ENCODE data around the gene RNASEH2A. TPM values are rescaled to one million over a fixed set of nuclear protein-coding genes. Genes with fewer than 3 reads are reported as not detected.

Gene RNASEH2A
- total RNA-seq, 1 experiment from 2014 or later: 79.5 TPM

GRCh38 chr19:12763100-12763499, 43.3 kb upstream of the RNASEH2A start:
- H2BK120ac ChIP-seq (ENCODE audit: low read depth, low read length, poor library complexity, severe bottlenecking): no peak overlapping the region
- H3T11ph ChIP-seq (ENCODE audit: low read length): no peak overlapping the region
- H2BK12ac ChIP-seq (ENCODE audit: insufficient read length, low read depth, low read length): no peak overlapping the region
- no peak overlapping the region for H4K91ac ChIP-seq (ENCODE audit: insufficient read length, low read depth, low read length)
- no peak overlapping the region for H2BK5ac ChIP-seq (ENCODE audit: insufficient read length, low read length)
- no peaks in the 10 kb centered on the region for H3K27me3 ChIP-seq (ENCODE audit: insufficient read depth, low read length)
- H4K5ac ChIP-seq (ENCODE audit: insufficient read length, low read depth, low read length): no peak overlapping the region
- H3K4me2 ChIP-seq (ENCODE audit: insufficient read depth, insufficient read length, low read length): no peak overlapping the region
- H3K14ac ChIP-seq (ENCODE audit: insufficient read depth, low read length): no peak overlapping the region
- WGBS (ENCODE audit: extremely low coverage, insufficient read length, low lambda C conversion rate): no CpG with 5 or more reads among the region's 11 CpGs
- no peak overlapping the region for H3K56ac ChIP-seq (ENCODE audit: insufficient read length, low read depth, low read length)
- Mint-ChIP-seq H3K4me1 (peaks cover 2 to 12% of the 10 kb centered on the region in 2 experiments), H3K36me3 (ENCODE audit: insufficient read depth in 1 of 3, low read depth in 3 of 3) (peaks cover 28 to 58% (median 55%) of the 10 kb centered on the region in 3 experiments), H3K27me3 (ENCODE audit: low read depth) (no peaks in the 10 kb centered on the region; the same call in 1 of the 2 replicates), H3K4me3 (no peak overlapping the region), H3K27ac (no peak overlapping the region), H3K9me3 (peaks cover 0 to 3% of the 10 kb centered on the region in 2 experiments; a peak in 2 of 5 replicates)
- no peaks in the 10 kb centered on the region for H3K79me2 ChIP-seq (ENCODE audit: insufficient read depth, low read length)
- no peak overlapping the region for H3K9ac ChIP-seq (ENCODE audit: extremely low read depth, insufficient read length, low read length)
- H2AFZ ChIP-seq (ENCODE audit: low read length): no peak overlapping the region
- H3K4ac ChIP-seq (ENCODE audit: low read depth, low read length): no peak overlapping the region
- no peaks in the 10 kb centered on the region for H3K23me2 ChIP-seq (ENCODE audit: insufficient read length, low read depth, low read length, poor library complexity, severe bottlenecking)
- H2AK5ac ChIP-seq (ENCODE audit: insufficient read length, low read length): no peak overlapping the region
- no peak for DNase-seq
- no peak overlapping the region for H3K18ac ChIP-seq (ENCODE audit: insufficient read length, low read depth, low read length)
- no peak overlapping the region for H3K23ac ChIP-seq (ENCODE audit: insufficient read length, low read depth, low read length)
- H4K20me1 ChIP-seq (ENCODE audit: control insufficient read depth, insufficient read depth, insufficient read length): no peaks in the 10 kb centered on the region
- no peak overlapping the region for H2BK15ac ChIP-seq (ENCODE audit: low read depth, low read length)
- no peak overlapping the region for H3K27ac ChIP-seq (ENCODE audit: insufficient read length, low read depth, low read length)
- TF ChIP-seq CTCF (conservative IDR thresholded peaks at IDR 0.05): no peak
- H3K4me1 ChIP-seq (ENCODE audit: insufficient read depth, low read length): no peaks in the 10 kb centered on the region; the same call in 1 of the 2 replicates
- no peak overlapping the region for H2BK20ac ChIP-seq (ENCODE audit: low read depth, low read length, poor library complexity, severe bottlenecking)
- H3K79me1 ChIP-seq (ENCODE audit: insufficient read depth, low read depth, low read length, poor library complexity, severe bottlenecking): no peaks in the 10 kb centered on the region
- H4K8ac ChIP-seq (replicated peaks; ENCODE audit: insufficient read length, low read depth, low read length): no peak overlapping the region
- H3K9me3 ChIP-seq (ENCODE audit: control insufficient read depth, low read depth, low read length): no peaks in the 10 kb centered on the region
